Osteocyte (in vitro differentiated cells): ENCODE measurements around the gene CCNQ. TPM values are rescaled to one million over a fixed set of nuclear protein-coding genes. Genes with fewer than 3 reads are reported as not detected.

ENCODE experiments used
- DNase-seq: peaks from one replicate; pipeline ENCODE4 v3.0.0; 2021; ENCODE audit warnings: mixed read lengths; ENCODE audit not compliant: unreplicated experiment; ENCODE audit errors: extremely low spot score
- H3K27ac Mint-ChIP-seq: one replicate; pipeline ENCODE4 v1.8.0; 2021; ENCODE audit warnings: mild to moderate bottlenecking, mixed read lengths; ENCODE audit not compliant: unreplicated experiment
- H3K27me3 Mint-ChIP-seq: one replicate; pipeline ENCODE4 v1.8.0; 2021; ENCODE audit warnings: mixed read lengths; ENCODE audit not compliant: unreplicated experiment
- H3K36me3 Mint-ChIP-seq: one replicate; pipeline ENCODE4 v1.8.0; 2021; ENCODE audit warnings: mixed read lengths; ENCODE audit not compliant: unreplicated experiment
- H3K4me1 Mint-ChIP-seq: one replicate; pipeline ENCODE4 v1.8.0; 2021; ENCODE audit warnings: mixed read lengths; ENCODE audit not compliant: unreplicated experiment
- H3K4me3 Mint-ChIP-seq: one replicate; pipeline ENCODE4 v1.8.0; 2021; ENCODE audit warnings: mild to moderate bottlenecking, moderate library complexity, mixed read lengths; ENCODE audit not compliant: unreplicated experiment
- H3K9me3 Mint-ChIP-seq: one replicate; pipeline ENCODE4 v1.8.0; 2021; ENCODE audit warnings: mixed read lengths; ENCODE audit not compliant: unreplicated experiment
- total RNA-seq: library from RNA; stranded (reverse); gene quantifications from 2 replicates; pipeline ENCODE4 v1.2.1, GENCODE V29; 2021
- TF ChIP-seq, protein P1 (sequence below): fragments of 200-600 bp; sonication (generic); IDR thresholded peaks from 2 replicates; pipeline ENCODE4 v1.5.0; 2021; ENCODE audit warnings: antibody characterized with exemption, mild to moderate bottlenecking, moderate library complexity

CCNQ gene
- total RNA-seq, 1 donor from 2014 or later, result 16.0 TPM

DNA sequence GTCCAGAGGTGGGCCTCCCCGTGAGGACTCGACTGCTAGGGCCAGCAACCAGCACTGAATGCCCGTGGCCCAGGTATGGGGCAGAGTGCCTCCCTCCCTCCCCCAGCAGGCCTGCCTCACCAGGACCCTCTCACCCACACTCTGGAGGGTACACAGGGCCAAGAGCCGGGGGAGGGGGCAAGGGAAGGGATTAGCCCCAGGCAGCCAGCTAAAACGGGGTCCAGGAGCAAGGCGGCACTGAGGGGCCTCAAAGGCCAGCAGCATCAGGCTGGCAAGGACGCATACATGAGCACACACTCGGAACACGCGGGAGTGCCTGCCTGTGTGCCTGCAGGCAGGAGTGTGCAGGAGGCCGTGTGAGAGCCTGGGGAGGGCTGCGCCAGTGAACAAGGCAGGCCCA is 29.7 kb upstream of the CCNQ start:
- H3K9me3 Mint-ChIP-seq, result peaks cover 17% of the 10 kb centered on the region
- H3K27me3 Mint-ChIP-seq, result peaks cover 8% of the 10 kb centered on the region

DNA sequence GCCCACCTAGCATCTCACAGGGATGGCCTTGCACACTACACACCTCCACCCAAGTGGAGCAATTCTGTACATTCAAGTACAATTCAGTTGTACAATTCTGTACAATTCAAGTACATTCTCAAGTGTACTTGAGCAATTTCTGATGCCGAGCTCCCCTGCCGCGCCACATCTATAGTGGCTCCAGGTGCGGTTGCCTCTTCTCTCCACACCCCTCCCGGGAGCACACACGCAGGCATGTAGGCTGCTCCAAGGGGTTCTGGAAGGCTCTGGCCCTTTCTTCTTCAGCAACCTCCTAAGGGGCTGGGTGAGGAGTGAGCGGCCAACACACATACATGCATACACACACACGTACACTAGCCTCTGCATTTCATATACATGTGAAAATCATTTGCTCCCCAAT is 29.2 kb upstream of the CCNQ start:
- no peak for DNase-seq
- Mint-ChIP-seq H3K27me3 (peaks cover 8% of the 10 kb centered on the region), H3K36me3 (no peaks in the 10 kb centered on the region), H3K9me3 (peaks cover 17% of the 10 kb centered on the region), H3K27ac (no peak overlapping the region), H3K4me3 (no peak overlapping the region), H3K4me1 (peaks cover 6% of the 10 kb centered on the region)
- TF ChIP-seq, protein P1, sequence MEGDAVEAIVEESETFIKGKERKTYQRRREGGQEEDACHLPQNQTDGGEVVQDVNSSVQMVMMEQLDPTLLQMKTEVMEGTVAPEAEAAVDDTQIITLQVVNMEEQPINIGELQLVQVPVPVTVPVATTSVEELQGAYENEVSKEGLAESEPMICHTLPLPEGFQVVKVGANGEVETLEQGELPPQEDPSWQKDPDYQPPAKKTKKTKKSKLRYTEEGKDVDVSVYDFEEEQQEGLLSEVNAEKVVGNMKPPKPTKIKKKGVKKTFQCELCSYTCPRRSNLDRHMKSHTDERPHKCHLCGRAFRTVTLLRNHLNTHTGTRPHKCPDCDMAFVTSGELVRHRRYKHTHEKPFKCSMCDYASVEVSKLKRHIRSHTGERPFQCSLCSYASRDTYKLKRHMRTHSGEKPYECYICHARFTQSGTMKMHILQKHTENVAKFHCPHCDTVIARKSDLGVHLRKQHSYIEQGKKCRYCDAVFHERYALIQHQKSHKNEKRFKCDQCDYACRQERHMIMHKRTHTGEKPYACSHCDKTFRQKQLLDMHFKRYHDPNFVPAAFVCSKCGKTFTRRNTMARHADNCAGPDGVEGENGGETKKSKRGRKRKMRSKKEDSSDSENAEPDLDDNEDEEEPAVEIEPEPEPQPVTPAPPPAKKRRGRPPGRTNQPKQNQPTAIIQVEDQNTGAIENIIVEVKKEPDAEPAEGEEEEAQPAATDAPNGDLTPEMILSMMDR, result no peak

More for the DNA sequence above, 29.7 kb upstream of the CCNQ start:
- H3K36me3 Mint-ChIP-seq, result no peaks in the 10 kb centered on the region
- no peak for DNase-seq
- no peak overlapping the region for H3K4me3 Mint-ChIP-seq
- peaks cover 4% of the 10 kb centered on the region for H3K4me1 Mint-ChIP-seq
- no peak overlapping the region for H3K27ac Mint-ChIP-seq
- TF ChIP-seq, protein P1, result no peak

DNA sequence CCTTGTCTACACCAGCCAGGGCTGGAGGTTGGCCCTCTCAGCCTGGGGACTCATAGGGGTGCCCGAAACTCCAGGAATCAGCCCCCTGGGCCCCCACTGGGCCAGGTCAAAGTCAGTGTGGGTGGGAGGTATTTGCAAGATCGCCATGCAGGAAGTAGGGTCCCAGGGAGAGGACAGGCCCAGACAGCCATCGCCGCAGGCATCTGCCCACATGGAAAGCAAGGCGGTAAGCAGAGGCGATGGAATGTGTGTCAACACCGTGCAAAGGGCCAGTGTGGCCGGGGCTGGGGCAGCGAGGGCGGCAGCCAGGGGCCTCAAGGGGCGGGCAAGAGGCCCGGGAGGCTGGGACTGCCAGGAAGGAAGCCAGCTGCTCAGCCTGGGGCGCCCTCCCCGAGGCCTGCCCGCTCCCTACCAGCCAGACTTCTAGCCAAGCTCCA is 28.8 kb upstream of the CCNQ start:
- TF ChIP-seq, protein P1, result no peak
- Mint-ChIP-seq H3K4me3 (no peak overlapping the region), H3K27me3 (peaks cover 11% of the 10 kb centered on the region), H3K4me1 (peaks cover 6% of the 10 kb centered on the region), H3K27ac (no peak overlapping the region), H3K36me3 (no peaks in the 10 kb centered on the region), H3K9me3 (peaks cover 17% of the 10 kb centered on the region)
- DNase-seq, result no peak

DNA sequence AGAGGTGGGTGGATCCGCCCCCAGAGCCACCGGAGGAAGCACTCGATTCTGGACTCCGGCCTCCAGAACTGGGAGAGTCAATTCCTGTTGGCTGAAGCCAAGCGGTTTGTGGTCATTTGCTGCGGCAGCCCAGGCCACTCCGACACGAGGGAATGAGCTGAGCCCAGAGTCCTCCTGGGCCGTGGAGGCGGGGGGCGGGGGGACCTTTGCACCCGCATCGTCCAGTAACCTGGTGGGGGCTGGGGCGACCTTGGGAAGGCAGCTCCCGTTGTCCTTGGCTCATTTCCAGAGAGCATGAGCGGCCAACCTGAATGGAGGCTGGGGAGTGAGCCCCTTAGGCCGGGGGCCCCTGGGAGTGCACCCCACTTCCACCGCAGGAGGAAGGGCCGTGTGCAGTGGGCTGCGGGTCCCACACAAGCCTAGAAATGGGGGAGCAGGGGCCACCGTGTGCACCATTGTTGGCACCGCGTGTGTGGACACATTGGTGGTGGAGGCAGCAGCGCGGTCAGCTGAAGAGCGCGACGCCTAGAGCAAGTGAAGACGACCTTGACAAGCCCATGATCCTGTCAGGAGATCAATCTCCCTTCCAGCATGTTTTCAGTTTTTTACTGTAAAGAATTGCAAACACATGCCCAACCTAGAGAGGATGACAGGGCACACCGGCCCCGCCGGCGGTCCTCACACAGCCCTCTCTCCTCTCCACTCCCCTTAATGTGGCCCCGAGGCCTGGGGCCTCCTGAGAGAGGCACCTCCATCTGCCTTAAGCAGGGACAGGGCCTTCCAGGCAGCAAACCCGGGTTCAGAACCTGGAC is 28.1 kb upstream of the CCNQ start:
- H3K9me3 Mint-ChIP-seq, result peaks cover 17% of the 10 kb centered on the region
- TF ChIP-seq, protein P1, result no peak
- no peaks in the 10 kb centered on the region for H3K36me3 Mint-ChIP-seq
- H3K27ac Mint-ChIP-seq, result no peak overlapping the region
- H3K4me1 Mint-ChIP-seq, result peaks cover 6% of the 10 kb centered on the region
- H3K27me3 Mint-ChIP-seq, result peaks cover 17% of the 10 kb centered on the region
- H3K4me3 Mint-ChIP-seq, result no peak overlapping the region
- DNase-seq, result no peak

DNA sequence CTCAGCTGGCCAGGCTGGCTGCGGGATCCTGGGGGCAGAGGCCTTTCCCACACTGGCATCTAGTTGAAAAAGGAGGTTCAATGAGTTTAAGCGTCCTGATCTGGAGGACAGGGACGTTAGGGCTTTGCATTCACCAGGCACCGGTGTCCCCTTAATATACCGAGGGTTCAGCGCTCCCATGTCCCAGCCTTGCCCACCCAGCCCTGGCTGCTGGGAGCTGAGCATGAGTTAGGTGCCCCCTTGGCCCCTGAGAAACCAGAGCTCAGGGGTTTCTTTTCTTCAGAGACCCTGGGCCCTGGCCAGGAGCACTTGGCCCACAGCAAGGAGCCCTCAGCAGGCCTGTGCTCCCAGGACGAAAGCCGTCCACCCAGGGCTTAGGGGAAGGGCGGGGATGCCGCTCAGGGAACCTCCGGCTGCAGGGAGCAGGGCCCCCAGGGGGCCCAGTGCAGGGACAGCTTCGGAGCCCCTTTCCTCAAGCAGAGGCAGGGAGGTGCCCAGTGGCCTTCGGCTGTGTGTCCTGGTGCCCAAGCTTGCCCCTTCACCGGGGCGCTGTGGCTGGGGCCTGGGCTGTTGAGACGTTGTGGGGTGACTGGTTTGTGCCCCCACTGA is 27.2 kb upstream of the CCNQ start:
- H3K27ac Mint-ChIP-seq, result no peak overlapping the region
- H3K36me3 Mint-ChIP-seq, result no peaks in the 10 kb centered on the region
- no peak overlapping the region for H3K4me3 Mint-ChIP-seq
- H3K4me1 Mint-ChIP-seq, result peaks cover 6% of the 10 kb centered on the region
- TF ChIP-seq, protein P1, result no peak
- no peak for DNase-seq
- H3K9me3 Mint-ChIP-seq, result peaks cover 8% of the 10 kb centered on the region
- H3K27me3 Mint-ChIP-seq, result peaks cover 16% of the 10 kb centered on the region
